Skeletal muscle cell (primary cell): ENCODE results near the gene CES1.
"Not testable (repeated sequence)": the region's sequence is repeated elsewhere in the genome, so short reads cannot be mapped to it uniquely, and the experiment has no call there.

Source experiments
- DNase-seq: peaks from one replicate; pipeline ENCODE4 v3.0.0-alpha.2; 2010; ENCODE audit warnings: low read depth
- H3K4me3 ChIP-seq: 2 replicates; pipeline ENCODE4 v1.5.1; 2011; ENCODE audit warnings: low read depth, mild to moderate bottlenecking, control low read depth, low read length, moderate library complexity

Gene CES1

GRCh38 chr16:55754056-55754455 is 78.8 kb downstream of the CES1 start:
- no peak for DNase-seq

DNA sequence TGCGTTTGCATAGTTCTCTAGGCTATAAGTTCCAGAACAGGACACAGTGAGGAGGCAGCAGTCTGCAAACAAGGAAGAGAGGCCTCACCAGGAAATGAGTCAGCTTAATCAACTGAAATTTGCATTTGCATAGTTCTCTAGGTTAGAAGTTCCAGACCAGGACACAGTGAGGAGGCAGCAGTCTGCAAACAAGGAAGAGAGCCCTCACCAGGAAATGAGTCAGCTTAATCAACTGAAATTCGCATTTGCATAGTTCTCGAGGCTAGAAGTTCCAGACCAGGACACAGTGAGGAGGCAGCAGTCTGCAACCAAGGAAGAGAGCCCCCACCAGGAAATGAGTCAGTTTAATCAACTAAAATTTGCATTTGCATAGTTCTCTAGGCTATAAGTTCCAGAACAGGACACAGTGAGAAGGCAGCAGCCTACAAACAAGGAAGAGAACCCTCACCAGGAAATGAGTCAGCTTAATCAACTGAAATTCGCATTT is 79.7 kb downstream of the CES1 start:
- DNase-seq, H3K4me3 ChIP-seq: not testable (repeated sequence)

More at GRCh38 chr16:55754056-55754455, 78.8 kb downstream of the CES1 start:
- H3K4me3 ChIP-seq = no peak overlapping the region
